ENCODE results near the gene FIGNL2.

FIGNL2 gene

DNA sequence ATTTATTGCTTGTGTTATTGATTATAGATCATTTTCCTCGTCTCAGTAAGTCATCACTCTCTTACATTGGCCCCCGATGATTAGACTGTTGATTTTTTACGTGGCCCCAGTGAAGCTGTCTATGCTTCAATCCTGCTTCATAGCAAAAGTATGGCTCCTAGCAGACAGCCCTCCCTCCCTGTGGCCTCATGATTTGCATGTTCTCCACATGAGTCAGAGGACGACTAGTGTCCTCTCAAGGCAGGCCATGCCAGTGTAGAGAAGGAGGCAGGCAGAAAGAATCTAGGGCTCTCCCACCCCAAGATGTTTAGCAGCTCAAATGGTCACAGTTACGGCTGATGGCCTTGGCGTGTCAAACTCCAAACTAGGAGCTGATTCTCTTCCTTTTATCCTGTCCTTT lies 59.6 kb downstream of the FIGNL2 start:
- DNase-seq (ENCODE audit: low read depth) = no peak
- no peak overlapping the region for H3K4me3 ChIP-seq (ENCODE audit: low read depth, low read length)
- TF ChIP-seq, protein P1, sequence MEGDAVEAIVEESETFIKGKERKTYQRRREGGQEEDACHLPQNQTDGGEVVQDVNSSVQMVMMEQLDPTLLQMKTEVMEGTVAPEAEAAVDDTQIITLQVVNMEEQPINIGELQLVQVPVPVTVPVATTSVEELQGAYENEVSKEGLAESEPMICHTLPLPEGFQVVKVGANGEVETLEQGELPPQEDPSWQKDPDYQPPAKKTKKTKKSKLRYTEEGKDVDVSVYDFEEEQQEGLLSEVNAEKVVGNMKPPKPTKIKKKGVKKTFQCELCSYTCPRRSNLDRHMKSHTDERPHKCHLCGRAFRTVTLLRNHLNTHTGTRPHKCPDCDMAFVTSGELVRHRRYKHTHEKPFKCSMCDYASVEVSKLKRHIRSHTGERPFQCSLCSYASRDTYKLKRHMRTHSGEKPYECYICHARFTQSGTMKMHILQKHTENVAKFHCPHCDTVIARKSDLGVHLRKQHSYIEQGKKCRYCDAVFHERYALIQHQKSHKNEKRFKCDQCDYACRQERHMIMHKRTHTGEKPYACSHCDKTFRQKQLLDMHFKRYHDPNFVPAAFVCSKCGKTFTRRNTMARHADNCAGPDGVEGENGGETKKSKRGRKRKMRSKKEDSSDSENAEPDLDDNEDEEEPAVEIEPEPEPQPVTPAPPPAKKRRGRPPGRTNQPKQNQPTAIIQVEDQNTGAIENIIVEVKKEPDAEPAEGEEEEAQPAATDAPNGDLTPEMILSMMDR (IDR thresholded peaks at IDR 0.05; ENCODE audit: low read depth, low read length, missing control alignments) = no peak

- TF ChIP-seq, protein P1 (IDR thresholded peaks at IDR 0.05; ENCODE audit: low read depth, low read length, missing control alignments) = no peak
- no peak for DNase-seq (ENCODE audit: low read depth)
- no peak overlapping the region for H3K4me3 ChIP-seq (ENCODE audit: low read depth, low read length)
These were observed 62.6 kb downstream of the FIGNL2 start for GRCh38 chr12:51785906-51786305.

GRCh38 chr12:51784688-51785087 lies 63.8 kb downstream of the FIGNL2 start:
- H3K4me3 ChIP-seq (ENCODE audit: low read depth, low read length) = no peak overlapping the region
- DNase-seq (ENCODE audit: low read depth) = no peak
- TF ChIP-seq, protein P1 (IDR thresholded peaks at IDR 0.05; ENCODE audit: low read depth, low read length, missing control alignments) = no peak

DNA sequence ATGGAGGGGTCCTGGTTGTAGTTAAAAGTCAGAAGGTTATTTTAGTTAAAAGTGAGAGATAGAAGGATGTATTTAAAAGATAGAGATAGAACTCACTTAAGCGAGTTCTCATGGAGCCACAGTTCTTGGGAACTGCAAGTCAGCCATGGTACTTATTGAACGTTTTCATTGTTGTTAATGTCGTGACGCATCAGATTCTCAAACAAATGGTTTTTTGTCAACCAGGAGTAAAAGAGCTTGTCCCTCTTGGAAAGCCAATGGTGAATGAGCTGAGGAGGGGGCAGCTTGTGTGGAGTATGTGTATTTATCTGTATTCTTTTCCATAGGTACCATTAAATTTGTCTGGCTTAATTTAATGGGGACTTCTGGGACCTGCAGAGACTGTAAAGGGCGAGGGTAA lies 68.6 kb downstream of the FIGNL2 start:
- DNase-seq (ENCODE audit: low read depth) = no peak
- H3K4me3 ChIP-seq (ENCODE audit: low read depth, low read length) = no peak overlapping the region
- TF ChIP-seq, protein P1 (IDR thresholded peaks at IDR 0.05; ENCODE audit: low read depth, low read length, missing control alignments) = no peak

DNA sequence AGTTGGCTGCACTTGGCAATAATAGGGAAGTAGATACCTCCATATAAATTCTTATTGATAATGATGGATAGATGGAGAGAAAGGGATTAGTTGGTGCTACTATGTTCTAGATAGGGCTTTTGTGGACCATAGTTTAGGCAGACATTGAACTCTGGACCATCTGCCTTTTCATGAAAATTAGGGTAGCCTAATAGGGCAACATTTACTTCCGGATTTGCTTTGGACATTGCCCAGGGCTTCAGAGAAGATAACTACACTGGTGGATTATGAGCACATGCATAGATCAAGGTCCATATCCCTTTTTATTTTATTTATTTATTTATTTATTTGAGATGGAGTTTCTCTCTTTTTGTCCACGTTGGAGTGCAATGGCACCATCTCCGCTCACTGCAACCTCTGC lies 70.5 kb downstream of the FIGNL2 start:
- TF ChIP-seq, protein P1 (IDR thresholded peaks at IDR 0.05; ENCODE audit: low read depth, low read length, missing control alignments) = no peak
- no peak for DNase-seq (ENCODE audit: low read depth)
- no peak overlapping the region for H3K4me3 ChIP-seq (ENCODE audit: low read depth, low read length)

GRCh38 chr12:51777457-51777856 lies 71.1 kb downstream of the FIGNL2 start:
- TF ChIP-seq, protein P1 (IDR thresholded peaks at IDR 0.05; ENCODE audit: low read depth, low read length, missing control alignments) = no peak
- no peak overlapping the region for H3K4me3 ChIP-seq (ENCODE audit: low read depth, low read length)
- no peak for DNase-seq (ENCODE audit: low read depth)

GRCh38 chr12:51774933-51775332 lies 73.6 kb downstream of the FIGNL2 start:
- DNase-seq (ENCODE audit: low read depth) = no peak
- TF ChIP-seq, protein P1 (IDR thresholded peaks at IDR 0.05; ENCODE audit: low read depth, low read length, missing control alignments) = no peak
- H3K4me3 ChIP-seq (ENCODE audit: low read depth, low read length) = no peak overlapping the region

Data from GM12864 (cell line).